ENCODE data around the gene ABL2.
A peak's percentile ranks its signal among the peaks of the same experiment; 100 is the strongest.
"Not testable (repeated sequence)": the region's sequence is repeated elsewhere in the genome, so short reads cannot be mapped to it uniquely, and the experiment has no call there.

ABL2 gene

GRCh38 chr1:179168536-179168935 lies 60.9 kb downstream of the ABL2 start:
- DNase-seq: no peak

DNA sequence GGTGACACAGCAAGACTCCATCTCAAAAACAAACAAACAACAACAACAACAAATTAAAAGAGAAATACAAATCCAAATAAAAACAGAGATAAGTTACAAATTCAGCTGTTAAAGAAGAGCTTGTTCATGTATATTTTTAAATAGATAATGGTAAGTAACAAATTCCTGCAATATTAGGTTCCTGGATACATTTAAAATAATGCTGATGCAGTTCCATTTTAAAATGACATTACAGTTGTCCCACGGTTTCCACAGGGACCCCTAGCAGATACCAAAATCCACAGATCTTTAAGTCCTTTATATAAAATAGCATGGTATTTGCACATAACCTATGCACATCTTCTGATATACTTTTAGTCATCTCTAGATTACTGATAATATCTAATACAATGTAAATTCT lies 61.5 kb downstream of the ABL2 start:
- DNase-seq: no peak

GRCh38 chr1:179167418-179167777 lies 62.1 kb downstream of the ABL2 start:
- no peak for DNase-seq

DNA sequence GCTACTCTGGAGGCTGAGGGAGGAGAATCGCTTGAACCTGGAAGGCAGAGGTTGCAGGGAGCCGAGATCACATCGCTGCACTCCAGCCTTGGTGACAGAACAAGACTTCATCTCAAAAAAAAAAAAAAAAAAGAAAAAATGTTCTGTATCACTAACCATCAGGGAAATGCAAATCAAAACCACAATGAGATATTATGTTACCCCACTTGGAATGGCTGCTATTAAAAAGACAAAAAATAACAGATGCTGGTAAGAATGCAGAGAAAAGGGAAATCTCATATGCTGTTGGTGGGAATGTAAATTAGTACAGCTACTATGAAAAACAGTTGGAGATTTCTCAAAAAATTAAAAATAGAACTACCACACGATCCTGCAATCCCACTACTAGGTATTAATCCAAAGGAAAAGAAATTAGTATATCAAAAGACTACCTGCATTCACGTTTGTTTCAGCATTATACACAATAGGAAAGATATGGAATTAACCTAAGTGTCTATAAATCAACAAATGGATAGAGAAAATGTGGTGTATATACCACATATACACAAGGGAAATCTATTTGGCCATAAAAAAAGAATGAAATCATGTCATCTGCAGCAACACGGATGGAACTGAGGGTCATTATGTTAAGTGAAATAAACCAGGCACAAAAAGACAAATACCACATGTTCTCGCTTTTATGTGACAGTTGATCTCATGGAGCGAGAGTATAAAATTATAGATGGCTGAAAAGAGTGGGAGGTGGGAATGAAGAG lies 62.6 kb downstream of the ABL2 start:
- DNase-seq: no peak

DNA sequence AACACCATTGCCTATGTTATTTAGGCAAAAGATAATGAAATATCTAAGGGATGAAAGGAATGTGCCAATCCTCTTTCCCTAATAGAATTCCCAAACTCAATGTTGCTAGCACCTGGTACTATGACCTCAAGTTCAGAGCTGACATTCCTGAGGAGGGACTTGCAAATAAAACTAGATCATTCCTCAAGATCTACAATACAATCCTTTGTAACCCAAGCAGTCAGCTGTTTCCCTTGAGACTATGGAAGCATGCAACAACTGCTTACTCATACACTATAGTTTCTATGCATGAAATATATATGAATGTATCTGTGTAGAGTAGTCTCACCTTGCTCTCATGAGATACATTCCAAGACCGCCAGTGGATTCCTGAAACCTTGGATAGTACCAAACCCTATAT lies 65.0 kb downstream of the ABL2 start:
- DNase-seq: no peak

GRCh38 chr1:179156708-179157107 lies 72.8 kb downstream of the ABL2 start:
- no peak for DNase-seq

DNA sequence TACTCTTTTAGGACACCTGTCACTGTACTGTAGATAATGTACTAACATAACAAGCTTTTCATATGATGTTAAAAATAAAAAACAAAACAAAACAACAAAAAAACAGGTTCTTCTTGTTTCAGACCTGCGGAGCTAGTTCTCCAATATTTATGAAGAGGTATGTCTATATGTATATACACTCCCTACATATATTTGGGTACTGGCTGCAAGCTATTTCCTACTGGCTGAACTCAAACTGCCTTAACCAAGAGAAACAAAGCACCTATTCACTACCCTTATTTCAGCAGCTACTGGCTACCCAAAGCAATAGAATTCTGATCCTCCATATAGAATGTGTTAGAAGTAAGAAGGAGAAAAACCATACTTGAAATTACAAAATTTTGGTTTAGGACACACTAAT lies 73.5 kb downstream of the ABL2 start:
- no peak for DNase-seq

DNA sequence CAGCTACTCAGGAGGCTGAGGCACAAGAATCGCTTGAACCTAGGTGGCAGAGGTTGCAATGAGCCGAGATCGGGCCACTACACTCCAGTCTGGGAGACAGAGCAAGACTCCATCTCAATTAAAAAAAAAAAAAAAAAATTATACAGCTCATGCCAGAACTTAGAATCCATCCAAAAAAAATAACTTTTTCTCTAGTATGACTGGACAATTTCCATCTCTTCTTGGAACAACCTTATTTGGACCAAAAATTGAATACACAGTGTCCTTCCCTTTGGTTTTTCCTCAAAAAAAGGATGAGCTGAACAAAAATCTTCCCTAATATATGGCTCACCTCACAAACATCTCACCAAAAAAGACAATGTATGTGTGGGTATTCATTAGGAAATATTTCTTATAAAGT lies 73.9 kb downstream of the ABL2 start:
- DNase-seq: no peak

DNA sequence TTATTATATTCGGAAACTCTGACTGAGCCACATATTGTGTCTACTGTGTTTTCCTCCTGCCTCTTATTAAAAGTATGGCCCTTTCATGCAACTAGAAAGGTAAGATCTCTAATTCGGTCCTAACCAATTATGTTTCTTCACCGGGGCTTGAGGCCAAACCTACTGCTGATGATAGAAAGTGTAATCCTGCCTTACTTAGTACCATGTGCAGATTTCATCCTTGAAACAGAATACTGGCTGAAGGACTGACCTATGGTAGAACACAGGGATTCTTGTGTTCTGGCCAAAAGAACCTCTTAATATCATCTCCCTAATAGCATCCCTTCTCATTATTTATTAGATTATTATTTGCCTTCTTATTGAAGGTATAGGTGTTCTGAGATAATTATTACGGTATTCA lies 75.0 kb downstream of the ABL2 start:
- DNase-seq: no peak

DNA sequence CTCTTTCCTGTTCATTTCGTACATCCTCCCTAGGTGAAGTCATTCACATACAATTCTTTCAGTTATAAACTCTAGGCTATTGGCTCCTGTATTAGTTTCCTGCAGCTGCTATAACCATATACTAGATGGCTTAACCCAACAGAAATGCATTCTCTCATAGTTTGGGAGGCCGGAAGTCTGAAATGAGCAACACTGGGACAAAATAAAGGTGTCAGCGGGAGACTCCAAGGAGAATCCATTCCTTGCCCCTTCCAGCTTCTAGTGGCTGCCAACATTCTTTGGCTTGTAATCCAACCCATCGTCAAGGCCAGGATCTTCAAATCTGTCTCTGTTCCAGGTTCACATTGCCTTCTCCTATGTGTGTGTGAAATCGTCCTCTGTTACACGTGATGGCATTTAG lies 76.3 kb downstream of the ABL2 start:
- no peak for DNase-seq

DNA sequence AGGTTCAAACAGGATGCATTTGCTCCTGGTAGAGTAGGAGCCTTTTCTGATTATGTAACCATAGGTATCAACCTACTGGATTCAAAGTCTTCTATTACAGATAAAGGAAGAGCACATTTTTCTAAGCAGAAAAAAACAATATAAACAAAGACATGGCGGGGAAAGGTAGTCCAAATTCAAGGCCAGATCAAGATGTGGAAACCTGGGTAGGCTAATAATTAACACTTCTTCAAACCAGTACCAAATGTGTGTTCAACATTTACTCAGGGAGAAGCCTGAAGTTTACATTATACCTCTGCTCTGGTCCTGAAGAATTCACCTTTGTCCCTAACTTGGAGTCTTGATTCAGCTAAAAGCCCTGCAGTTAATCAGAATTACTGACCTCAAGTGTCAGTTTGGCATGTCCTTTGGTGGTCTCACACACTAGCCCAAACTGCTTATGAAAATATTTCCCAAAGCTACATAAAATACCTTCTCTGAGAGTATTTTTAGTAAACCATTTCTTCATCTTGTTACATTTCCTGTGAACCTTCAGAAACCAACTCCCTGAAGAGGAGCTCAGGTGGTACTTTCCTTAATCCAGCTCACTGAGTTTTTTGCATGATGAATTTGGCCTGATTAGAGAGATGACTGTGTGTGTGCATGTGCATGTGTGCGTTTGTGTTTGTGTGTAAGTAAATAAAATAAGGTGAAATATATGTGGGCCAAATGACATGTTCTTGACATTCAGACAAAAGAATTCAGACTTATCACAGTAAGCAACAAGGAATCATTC lies 77.4 kb downstream of the ABL2 start:
- DNase-seq: no peak

GRCh38 chr1:179146911-179147310 lies 82.6 kb downstream of the ABL2 start:
- no peak for DNase-seq

GRCh38 chr1:179146476-179146875 lies 83.0 kb downstream of the ABL2 start:
- no peak for DNase-seq

GRCh38 chr1:179145521-179145920 lies 84.0 kb downstream of the ABL2 start:
- no peak for DNase-seq

GRCh38 chr1:179144626-179145025 lies 84.9 kb downstream of the ABL2 start:
- DNase-seq: no peak

- no peak for DNase-seq
These were observed 86.2 kb downstream of the ABL2 start for GRCh38 chr1:179143322-179143721.

GRCh38 chr1:179142889-179143299 lies 86.6 kb downstream of the ABL2 start:
- peak; percentile 87 for DNase-seq

DNA sequence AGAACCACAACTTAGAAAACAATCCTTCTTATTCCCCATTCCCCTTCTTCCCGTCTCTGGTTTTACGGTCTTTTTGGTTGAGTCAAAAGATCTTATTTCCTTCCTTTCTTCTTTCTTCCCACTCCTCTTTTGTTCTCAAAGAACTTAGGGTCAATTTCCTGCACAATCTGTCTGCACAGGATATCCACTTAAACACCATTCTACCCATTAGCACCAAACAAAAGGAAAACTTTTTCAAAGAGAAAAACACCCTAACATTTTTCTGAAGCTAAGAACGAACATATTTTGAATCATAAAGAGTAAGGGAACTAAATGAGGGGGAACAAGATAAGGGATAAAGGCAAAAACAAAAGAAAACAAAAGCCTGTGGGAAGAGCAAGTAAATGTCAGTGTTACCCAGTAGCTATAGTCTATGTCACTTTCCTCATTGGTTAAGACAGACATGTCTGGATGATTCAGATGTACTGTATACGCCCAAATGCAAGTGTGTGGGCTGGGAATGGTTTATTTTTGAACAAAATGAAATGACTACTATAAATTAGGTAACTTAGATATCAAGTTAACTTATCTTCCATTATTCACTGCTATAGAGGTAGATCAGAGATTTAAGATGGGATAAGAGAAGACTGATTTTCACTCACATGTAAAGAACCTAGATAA lies 87.8 kb downstream of the ABL2 start:
- DNase-seq: no peak

- DNase-seq: not testable (repeated sequence)
These were observed 90.7 kb downstream of the ABL2 start for GRCh38 chr1:179138755-179139154.

DNA sequence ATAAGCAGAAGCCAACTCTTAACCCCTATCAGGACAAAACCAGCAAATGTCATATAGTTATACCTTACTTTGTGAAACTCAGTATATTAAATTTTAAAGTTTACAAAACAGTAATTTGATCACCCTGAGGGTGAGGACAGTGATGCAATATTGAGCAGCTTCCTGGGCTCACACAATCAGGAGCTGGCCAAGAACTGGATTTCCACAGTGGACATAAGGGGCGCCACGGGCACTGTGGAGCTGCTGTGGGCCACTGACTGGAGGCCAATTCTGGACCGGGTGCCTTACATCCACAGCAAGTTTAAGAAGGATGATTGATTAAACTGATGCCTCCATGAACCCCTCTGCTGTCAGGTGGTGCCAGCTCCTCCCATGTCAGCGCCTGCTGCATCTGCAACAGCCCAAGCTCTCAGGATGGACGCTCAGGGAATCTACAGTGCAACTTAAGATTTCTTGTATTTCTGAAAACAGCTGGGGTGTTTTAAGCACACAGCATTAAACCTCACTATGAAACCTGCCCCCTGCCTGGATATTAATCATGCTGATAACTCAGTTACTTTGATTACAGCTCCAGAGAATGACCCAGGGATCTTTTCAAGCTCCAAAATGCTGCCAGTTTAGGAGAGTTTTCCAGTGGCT lies 91.7 kb downstream of the ABL2 start:
- no peak for DNase-seq

- not testable (repeated sequence) for DNase-seq
These were observed 93.8 kb downstream of the ABL2 start for GRCh38 chr1:179135707-179136106.

- not testable (repeated sequence) for DNase-seq
These were observed 94.3 kb downstream of the ABL2 start for GRCh38 chr1:179135168-179135567.

DNA sequence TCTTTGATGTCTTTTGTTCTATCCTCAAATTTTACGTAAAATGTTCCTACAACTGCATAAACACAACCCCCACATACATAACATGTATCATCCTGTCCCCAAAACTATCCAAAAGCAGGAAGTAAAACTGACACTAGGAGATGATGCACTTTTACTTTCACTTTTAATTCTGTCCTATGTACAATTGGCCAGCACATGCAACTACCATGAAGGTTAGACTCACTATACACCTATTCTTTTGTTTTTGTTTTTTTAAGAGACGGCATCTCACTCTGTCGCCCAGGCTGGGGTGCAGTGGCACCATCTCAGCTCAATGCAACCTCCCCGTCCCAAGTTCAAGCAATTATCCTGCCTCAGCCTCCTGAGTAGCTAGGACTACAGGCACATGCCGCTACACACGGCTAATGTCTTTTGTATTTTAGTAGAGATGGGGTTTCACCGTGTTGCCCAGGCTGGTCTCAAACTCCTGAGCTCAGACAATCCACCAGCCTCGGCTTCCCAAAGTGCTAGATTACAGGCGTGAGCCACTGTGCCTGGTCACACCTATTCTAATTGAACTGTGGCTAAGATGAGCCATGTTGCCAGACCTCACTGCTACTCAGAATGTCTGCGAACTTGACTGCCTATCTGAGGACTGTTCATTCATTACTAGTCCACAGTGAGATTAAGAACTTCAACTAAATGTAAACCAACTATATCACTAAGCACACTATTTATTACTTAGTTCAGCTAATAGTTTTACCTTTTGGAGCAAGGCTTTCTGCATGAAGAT lies 99.6 kb downstream of the ABL2 start:
- DNase-seq: no peak
